ENCODE measurements around the gene IRF4.
"Not testable (repeated sequence)": the region's sequence is repeated elsewhere in the genome, so short reads cannot be mapped to it uniquely, and the experiment has no call there.

IRF4 gene

GRCh38 chr6:374956-375355 is 16.6 kb upstream of the IRF4 start:
- H3K4me3 ChIP-seq (ENCODE audit: low read depth, low read length): no peak overlapping the region
- TF ChIP-seq CTCF (IDR thresholded peaks at IDR 0.05; ENCODE audit: low read depth, low read length): no peak

- TF ChIP-seq CTCF (IDR thresholded peaks at IDR 0.05; ENCODE audit: low read depth, low read length): no peak
- H3K4me3 ChIP-seq (ENCODE audit: low read depth, low read length): no peak overlapping the region
These were observed 14.5 kb upstream of the IRF4 start for GRCh38 chr6:376827-377640.

- H3K4me3 ChIP-seq (ENCODE audit: low read depth, low read length): not testable (repeated sequence)
These were observed 13.9 kb upstream of the IRF4 start for GRCh38 chr6:377641-378020.

- no peak for TF ChIP-seq CTCF (IDR thresholded peaks at IDR 0.05; ENCODE audit: low read depth, low read length)
- H3K4me3 ChIP-seq (ENCODE audit: low read depth, low read length): no peak overlapping the region
These were observed 13.2 kb upstream of the IRF4 start for GRCh38 chr6:378090-378957.

- no peak overlapping the region for H3K4me3 ChIP-seq (ENCODE audit: low read depth, low read length)
- TF ChIP-seq CTCF (IDR thresholded peaks at IDR 0.05; ENCODE audit: low read depth, low read length): no peak
These were observed 12.6 kb upstream of the IRF4 start for GRCh38 chr6:378958-379409.

GRCh38 chr6:379410-380181 is 12.0 kb upstream of the IRF4 start:
- no peak for TF ChIP-seq CTCF (IDR thresholded peaks at IDR 0.05; ENCODE audit: low read depth, low read length)
- H3K4me3 ChIP-seq (ENCODE audit: low read depth, low read length): no peak overlapping the region
